HepG2 (cell line): ENCODE measurements around the gene LONP1. TPM values are rescaled to one million over a fixed set of nuclear protein-coding genes. Genes with fewer than 3 reads are reported as not detected.

Experiments used
- ATAC-seq: fragments of 200-7000 bp; cut with Tn5 transposase; 3 replicates; pipeline ENCODE4 v1.9.1; 2020; ENCODE audit warnings: mild to moderate bottlenecking, moderate library complexity
- BruUV-seq: library from RNA; stranded (reverse); fragments of 400-500 nt; replicated peaks from 2 replicates; lab custom pipeline; 2021; lab: Mats Ljungman, UMichigan
- CTCF ChIA-PET: fragments of 300-600 bp; formaldehyde crosslinking; extraction: SDS; loops from one replicate; lab custom pipeline; 2021; ENCODE audit warnings: low total read pairs, inconsistent platforms, low intra/inter-chr PET ratio; lab: Yijun Ruan, JAX
- POLR2A ChIA-PET: fragments of 350-600 bp; sonication (Branson Sonifier 250); formaldehyde crosslinking; loops from one replicate; lab custom pipeline; 2020; ENCODE audit warnings: antibody characterized with exemption, inconsistent platforms; lab: Yijun Ruan, JAX
- DNase-seq: peaks from one replicate; pipeline ENCODE4 v3.0.0-alpha.2; 2015; ENCODE audit warnings: low spot score
- FAIRE-seq: peaks from 3 replicates; lab custom pipeline; 2011; peaks lifted over from hg19 to GRCh38; lab: Jason Lieb, UNC
- H2AFZ ChIP-seq: one replicate; pipeline ENCODE4 v1.6.1; 2011; ENCODE audit warnings: low read length, inconsistent platforms
- H3K27ac ChIP-seq: fragments of 300-600 bp; 3 replicates; pipeline ENCODE4 v1.8.0; 2011; ENCODE audit warnings: mixed run types, mild to moderate bottlenecking, mixed read lengths, low read length, inconsistent platforms; ENCODE audit not compliant: insufficient read depth; ENCODE audit errors: extremely low read length
- H3K27me3 ChIP-seq, 2 experiments: fragments of 200-600 bp in 1 of 2; 2 replicates in 1 of 2; 3 replicates in 1 of 2; pipeline versions ENCODE4 v1.6.0 to v1.8.0; 2011; ENCODE audit warnings: low read length in 2 of 2, mild to moderate bottlenecking in 2 of 2, moderate library complexity in 2 of 2, inconsistent platforms in 1 of 2; ENCODE audit not compliant: insufficient read depth in 2 of 2, control insufficient read depth in 1 of 2
- H3K36me3 ChIP-seq, 2 experiments: fragments of 200-600 bp in 1 of 2; replicated peaks in 1 of 2; 2 replicates in 1 of 2; 3 replicates in 1 of 2; pipeline versions ENCODE4 v1.5.1 to v1.8.0; 2011; ENCODE audit warnings: low read length in 2 of 2, inconsistent platforms in 1 of 2; ENCODE audit not compliant: insufficient read depth in 2 of 2, control insufficient read depth in 1 of 2
- H3K4me1 ChIP-seq: 2 replicates; pipeline ENCODE4 v1.5.1; 2012; ENCODE audit warnings: low read length, inconsistent platforms; ENCODE audit not compliant: insufficient read depth
- H3K4me2 ChIP-seq: 2 replicates; pipeline ENCODE4 v1.6.0; 2011; ENCODE audit warnings: low read depth, low read length, inconsistent platforms
- H3K4me3 ChIP-seq, 3 experiments: fragments of 200-600 bp in 1 of 3; sonication (generic), shearing (Covaris generic) in 1 of 3; replicated peaks in 1 of 3; 2 replicates each; pipeline ENCODE4 v1.5.1; 2011 to 2016; ENCODE audit warnings: low read length in 3 of 3, inconsistent platforms in 2 of 3, low read depth in 2 of 3, mild to moderate bottlenecking in 2 of 3, control low read depth in 1 of 3, mixed read lengths in 1 of 3; ENCODE audit not compliant: insufficient read depth in 1 of 3
- H3K79me2 ChIP-seq: one replicate; pipeline ENCODE4 v1.6.1; 2011; ENCODE audit warnings: low read length, inconsistent platforms; ENCODE audit not compliant: insufficient read depth
- H3K9ac ChIP-seq: 2 replicates; pipeline ENCODE4 v1.6.0; 2011; ENCODE audit warnings: mild to moderate bottlenecking, low read depth, low read length, inconsistent platforms; ENCODE audit not compliant: insufficient read depth
- H3K9me3 ChIP-seq: 2 replicates; pipeline ENCODE4 v1.5.1; 2012; ENCODE audit warnings: mild to moderate bottlenecking, low read length
- H4K20me1 ChIP-seq: 2 replicates; pipeline ENCODE4 v1.6.0; 2011; ENCODE audit warnings: inconsistent platforms, mild to moderate bottlenecking, low read length, moderate library complexity; ENCODE audit not compliant: insufficient read depth
- ASH2L ChIP-seq: fragments of 300-600, 200-600 bp; sonication (generic); IDR thresholded peaks from 2 replicates; pipeline ENCODE4 v1.7.0; 2017; ENCODE audit warnings: low read depth, mild to moderate bottlenecking, moderate library complexity, mixed read lengths, low read length; ENCODE audit not compliant: insufficient read length
- PLRG1 ChIP-seq: fragments of 450-650 bp; conservative IDR thresholded peaks from 2 replicates; pipeline ENCODE4 v1.6.1; 2016
- POLR2A ChIP-seq, 2 experiments: IDR thresholded peaks; 2 replicates each; pipeline ENCODE4 v1.6.1; 2011; ENCODE audit warnings: low read depth in 2 of 2, low read length in 2 of 2, mild to moderate bottlenecking in 1 of 2, moderate library complexity in 1 of 2; ENCODE audit not compliant: insufficient read depth in 1 of 2
- RBM22 ChIP-seq: fragments of 200-400 bp; formaldehyde crosslinking; optimal IDR thresholded peaks from 2 replicates; pipeline ENCODE3; 2017; ENCODE audit warnings: mild to moderate bottlenecking, low read length, moderate library complexity
- WGBS: methylation state at CpG from one replicate; pipeline ENCODE4 v1.1.6; 2017; ENCODE audit warnings: low lambda C conversion rate; 5-methylcytosine and 5-hydroxymethylcytosine counted together
- in situ Hi-C: cut with HindIII; loops from 2 replicates; pipeline ENCODE4 v1.10.0; 2017; ENCODE audit warnings: low pct_unique_long_range_greater_than_20kb; ENCODE audit not compliant: extremely low pct_ligation_motif_present
- intact Hi-C: fragments of 100-400 bp; cut with micrococcal nuclease; formaldehyde crosslinking; loops from one replicate; pipeline ENCODE4 v1.10.0; 2022; ENCODE audit not compliant: unreplicated experiment
- polyA plus RNA-seq, 8 experiments: library from polyadenylated mRNA; depleted of rRNA in 3 of 8; stranded (reverse) in 7 of 8; unstranded in 1 of 8; fragments of >200 nt; fragmentation: Illumina TruSeq in 4 of 8; extraction: Trizol in 4 of 8; gene quantifications; 2 replicates each; pipeline versions ENCODE4 v1.2.1 to v1.2.3, GENCODE V29; 2011 to 2016; ENCODE audit warnings: low read depth in 4 of 8, missing spikeins in 1 of 8, mixed read lengths in 1 of 8; ENCODE audit not compliant: insufficient read depth in 1 of 8
- total RNA-seq, 5 experiments: library from RNA; depleted of rRNA; stranded (reverse); fragments of >200 nt; fragmentation: Illumina TruSeq; extraction: Trizol; gene quantifications; 2 replicates each; pipeline ENCODE4 v1.2.3, GENCODE V29; 2016; ENCODE audit warnings: low read depth in 1 of 5

Gene LONP1
- total and polyA plus RNA-seq, 2 of the 13 experiments (the other 11 are each of a cell fraction or from before 2014, with no cell fraction given) = 59.5 to 76.8 TPM

- intact Hi-C loops (no loop called here), in situ Hi-C loops (no loop called here)
- ChIA-PET CTCF (no interaction called here), POLR2A (interaction anchor here (1.8 kb wide), 1 partner anchor 33 kb away, joined by 5 read pairs; the partner anchor contains the start of genes SAFB and SAFB2)
- Histone ChIP-seq H3K4me1 (no peaks in the 10 kb centered on the region), H2AFZ (no peak overlapping the region), H3K9ac (no peak overlapping the region), H3K36me3 (peaks cover 33 to 74% of the 10 kb centered on the region in 2 experiments), H3K9me3 (no peaks in the 10 kb centered on the region), H4K20me1 (no peaks in the 10 kb centered on the region), H3K27ac (no peak overlapping the region), H3K4me2 (no peak overlapping the region), H3K27me3 (no peaks in the 10 kb centered on the region)
- ATAC-seq (no peak), FAIRE-seq (no peak), DNase-seq (no peak)
- BruUV-seq = no TSS peak
- TF ChIP-seq RBM22 (peak; percentile 22), ASH2L (no peak)
- TF ChIP-seq, all 625 proteins: peak for 1
- peaks cover 1% of the 10 kb centered on the region for H3K79me2 ChIP-seq
- H3K4me3 ChIP-seq = no peak overlapping the region
- 96% methylated on average over 5 of the region's 5 CpGs for WGBS
Observed at GRCh38 chr19:5654931-5655330, 65.0 kb downstream of the LONP1 start.

GRCh38 chr19:5652261-5652660 lies 67.7 kb downstream of the LONP1 start:
- Histone ChIP-seq H3K36me3 (peaks cover 30 to 81% of the 10 kb centered on the region in 2 experiments), H2AFZ (no peak overlapping the region), H3K9me3 (no peaks in the 10 kb centered on the region), H3K27ac (no peak overlapping the region), H3K4me1 (no peaks in the 10 kb centered on the region), H3K9ac (no peak overlapping the region), H3K79me2 (peaks cover 1% of the 10 kb centered on the region), H3K4me2 (no peak overlapping the region), H3K4me3 (no peak overlapping the region), H4K20me1 (no peaks in the 10 kb centered on the region), H3K27me3 (no peaks in the 10 kb centered on the region)
- CTCF ChIA-PET = no interaction called here
- 96% methylated on average over 7 of the region's 10 CpGs for WGBS
- no peak for ATAC-seq
- FAIRE-seq = no peak
- intact Hi-C loops = no loop called here
- 0 out of 4 replicates have a peak, but pooled peaks of 1 of the 2 experiments have one; percentile 11 for TF ChIP-seq POLR2A (IDR thresholded peaks at IDR 0.05; ENCODE audit: insufficient read depth in 1 of 2, low read depth in 2 of 2, low read length in 2 of 2)
- TF ChIP-seq PLRG1 = no peak
- DNase-seq = no peak
- no TSS peak for BruUV-seq
- POLR2A ChIA-PET = no interaction called here
- in situ Hi-C loops = no loop called here
